HCEC 1CT (cell line): ENCODE data around the gene COQ8A.

Experiments used
- DNase-seq: peaks from one replicate; pipeline ENCODE4 v3.0.0-alpha.2; 2017

The COQ8A gene

DNA sequence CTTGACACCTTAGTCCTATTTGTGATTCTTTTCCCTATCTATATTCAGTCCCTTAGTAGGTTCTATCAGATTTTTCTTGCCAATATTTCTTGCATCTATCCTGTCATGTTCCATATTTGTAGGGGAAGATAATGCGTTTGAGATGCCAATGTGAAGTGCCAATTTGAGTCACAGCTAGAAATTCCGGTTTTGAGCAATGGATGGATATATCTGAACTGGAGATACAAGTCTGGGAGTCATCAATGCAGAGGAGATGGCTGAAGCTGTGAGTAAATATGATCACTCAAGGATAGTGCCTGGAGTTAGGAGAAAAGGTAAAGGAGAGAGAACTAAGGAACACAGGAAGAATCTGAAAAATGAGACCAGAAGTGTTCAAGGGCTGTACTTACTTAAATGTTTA, 93.8 kb downstream of the COQ8A start:
- DNase-seq = no peak

DNA sequence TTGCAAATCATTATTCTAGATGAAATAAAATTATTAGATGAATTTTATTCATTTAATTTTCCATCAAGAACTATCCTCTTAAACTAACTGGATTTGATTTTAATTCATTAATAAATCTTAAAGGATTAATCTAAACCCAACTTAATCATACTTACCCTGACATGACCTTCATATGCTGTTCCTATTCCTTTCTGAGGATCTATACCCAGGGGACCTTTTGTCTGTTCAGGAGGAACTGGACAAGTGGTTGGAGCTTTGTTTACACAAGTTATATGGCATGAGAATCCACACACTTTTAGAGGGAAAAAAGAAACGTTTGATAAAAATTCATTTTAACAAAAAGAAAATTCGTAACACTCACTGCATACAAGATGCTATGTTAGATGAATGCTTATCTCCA, 95.2 kb downstream of the COQ8A start:
- no peak for DNase-seq

DNA sequence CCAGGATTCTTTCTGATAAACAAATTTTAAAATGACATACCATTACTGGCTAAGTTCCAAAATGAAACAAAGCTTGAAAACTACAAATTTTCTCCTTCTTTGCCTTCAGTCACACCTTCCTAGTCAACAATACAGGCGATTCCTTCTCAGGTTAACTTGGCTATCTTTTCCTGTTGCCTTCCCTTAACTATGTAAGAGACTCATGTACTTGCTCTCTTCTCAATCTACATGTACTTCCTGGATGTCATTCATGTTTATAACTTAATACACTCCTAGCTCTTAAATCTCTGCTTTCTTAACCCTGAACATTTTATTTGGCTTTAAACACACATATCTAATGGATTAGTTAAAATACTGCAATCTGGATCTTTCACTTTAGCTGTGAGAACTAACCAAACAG, 97.0 kb downstream of the COQ8A start:
- DNase-seq = no peak
